COLO829 (cell line): ENCODE results near the gene COL16A1.

Source experiments
- DNase-seq: peaks from one replicate; pipeline ENCODE4 v3.0.0; 2012; ENCODE audit warnings: low spot score

Gene COL16A1

DNA sequence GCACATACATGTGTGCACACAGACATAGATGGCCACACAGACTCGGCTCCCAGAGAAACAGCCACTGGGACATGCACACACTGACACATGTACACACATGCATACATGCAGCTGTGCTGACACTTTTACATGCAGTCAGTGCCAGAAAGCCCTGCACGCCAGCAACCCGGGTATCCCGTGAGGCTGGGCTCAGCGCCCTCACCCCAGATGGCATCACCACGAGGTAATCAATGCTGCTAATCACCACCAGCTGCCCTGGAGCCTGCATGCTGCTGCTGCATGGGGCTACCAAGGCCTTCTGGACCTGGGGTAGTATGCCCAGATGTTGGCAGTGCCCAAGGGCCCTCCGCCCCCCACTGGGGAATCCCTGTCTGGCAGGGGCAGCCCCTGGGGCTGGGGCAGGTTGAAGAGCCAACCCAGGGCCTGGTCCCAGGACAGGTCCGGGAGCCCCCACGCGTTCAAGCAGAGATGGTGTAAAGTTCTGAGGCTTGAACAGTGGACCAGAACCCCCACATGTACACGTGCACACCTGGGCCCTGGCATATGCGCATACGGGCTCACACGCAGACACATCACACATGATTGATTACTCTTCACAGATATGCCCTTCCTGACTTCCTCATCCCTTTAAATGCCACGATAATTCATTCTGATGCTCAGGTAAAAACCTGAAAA, 2.7 kb upstream of the COL16A1 start:
- DNase-seq: no peak

DNA sequence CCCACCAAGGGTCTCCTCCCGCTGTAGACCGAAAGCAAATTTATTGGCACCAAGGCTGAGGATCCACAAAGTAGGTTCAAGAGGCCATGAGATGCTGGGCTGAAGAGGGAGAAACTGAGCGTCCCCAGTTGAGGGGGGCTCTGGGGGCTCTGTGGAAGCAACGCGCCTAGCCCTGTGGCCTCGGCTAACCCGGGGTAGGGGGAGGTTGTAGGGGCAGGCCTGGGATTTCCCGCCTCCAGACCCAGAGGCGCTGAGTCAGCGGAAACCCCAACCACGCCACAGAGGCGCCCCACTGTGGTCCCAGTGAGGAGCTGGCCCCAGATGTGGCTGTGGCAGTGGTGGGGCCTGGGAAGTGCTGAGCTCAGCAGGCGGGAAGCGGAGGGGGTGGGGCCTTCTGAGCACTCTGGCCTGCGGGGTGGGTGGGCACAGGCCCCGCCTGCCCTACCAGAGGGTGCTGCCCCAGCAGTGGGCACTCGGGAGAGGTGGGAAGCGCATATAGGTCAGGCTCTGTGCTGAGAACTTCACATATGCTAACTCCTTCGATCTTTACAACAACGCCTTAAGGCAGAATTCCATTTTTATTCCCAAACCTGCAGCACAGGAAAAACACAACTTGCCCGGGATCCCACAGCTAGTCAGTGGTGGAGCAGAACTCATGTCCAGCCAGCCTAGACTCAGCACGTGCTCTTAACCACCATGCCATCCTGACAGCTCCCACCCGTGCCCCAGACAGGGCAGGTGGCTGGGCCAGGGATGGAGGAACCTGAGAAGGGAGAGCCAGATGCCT, 1.5 kb upstream of the COL16A1 start:
- no peak for DNase-seq

DNA sequence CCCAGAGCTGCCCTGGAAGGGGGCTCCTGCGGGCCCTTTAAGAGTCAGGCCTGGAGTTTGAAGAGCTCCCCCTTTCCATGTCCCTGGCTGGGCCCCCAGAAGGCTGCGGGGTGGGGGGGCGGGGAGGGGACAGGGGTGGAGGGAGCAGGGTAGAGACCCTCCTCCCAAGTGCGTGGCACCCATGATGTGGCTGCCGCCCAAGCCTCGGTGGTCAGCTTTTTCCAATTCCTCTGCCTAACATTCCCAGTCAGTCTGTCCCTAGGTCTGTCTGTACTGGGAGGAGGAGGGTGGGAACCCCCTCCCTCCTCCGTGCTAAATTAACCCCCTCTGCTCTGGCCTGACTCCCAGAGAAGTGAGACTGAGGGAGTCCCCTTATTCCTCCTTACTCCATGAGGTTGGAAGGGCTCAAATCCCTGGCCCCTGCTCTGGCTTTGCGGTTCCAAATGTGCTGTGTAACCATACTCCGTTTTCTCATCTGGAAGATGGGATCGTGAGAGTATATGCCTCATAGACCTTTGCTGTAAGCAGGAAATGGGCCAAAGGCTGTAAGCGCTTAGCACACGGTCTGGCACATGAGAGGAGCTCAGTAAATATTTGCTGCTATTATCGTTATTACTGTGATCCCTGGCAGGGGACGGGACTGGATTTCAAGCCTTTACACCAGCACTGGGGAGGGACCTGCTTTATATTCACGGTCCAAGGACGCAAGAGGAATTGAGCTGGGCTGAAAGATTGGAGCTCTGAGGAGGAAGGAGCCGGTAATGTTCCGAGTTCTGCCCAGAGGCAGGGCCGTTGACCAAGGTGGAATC, 658 bp upstream of the COL16A1 start:
- no peak for DNase-seq

DNA sequence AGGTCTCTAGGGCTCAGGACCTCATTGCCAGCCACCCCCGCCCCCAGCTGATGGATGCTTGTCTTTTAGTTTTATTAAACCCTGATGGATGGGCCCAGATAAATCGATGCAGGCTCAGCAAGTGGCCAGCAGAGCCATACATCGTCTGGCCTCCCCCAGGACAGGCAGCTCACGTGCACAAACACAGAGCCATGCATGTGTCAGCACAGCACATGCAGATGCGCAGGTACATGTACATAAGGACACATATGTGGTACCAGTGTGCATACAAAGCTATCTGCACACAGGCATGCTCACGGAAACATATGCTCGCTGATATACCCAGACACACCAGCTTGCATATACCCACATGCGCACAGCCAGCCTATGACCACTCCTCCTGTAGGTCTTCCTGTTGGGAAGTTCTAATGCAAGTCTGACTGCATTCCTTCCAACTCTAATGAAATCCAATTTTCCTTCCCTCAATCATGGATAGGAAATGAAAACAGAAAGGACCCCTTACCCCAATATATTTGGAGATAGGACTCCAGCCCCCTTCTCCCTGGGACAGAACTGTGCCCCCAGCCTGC, 897 bp downstream of the COL16A1 start:
- no peak for DNase-seq

DNA sequence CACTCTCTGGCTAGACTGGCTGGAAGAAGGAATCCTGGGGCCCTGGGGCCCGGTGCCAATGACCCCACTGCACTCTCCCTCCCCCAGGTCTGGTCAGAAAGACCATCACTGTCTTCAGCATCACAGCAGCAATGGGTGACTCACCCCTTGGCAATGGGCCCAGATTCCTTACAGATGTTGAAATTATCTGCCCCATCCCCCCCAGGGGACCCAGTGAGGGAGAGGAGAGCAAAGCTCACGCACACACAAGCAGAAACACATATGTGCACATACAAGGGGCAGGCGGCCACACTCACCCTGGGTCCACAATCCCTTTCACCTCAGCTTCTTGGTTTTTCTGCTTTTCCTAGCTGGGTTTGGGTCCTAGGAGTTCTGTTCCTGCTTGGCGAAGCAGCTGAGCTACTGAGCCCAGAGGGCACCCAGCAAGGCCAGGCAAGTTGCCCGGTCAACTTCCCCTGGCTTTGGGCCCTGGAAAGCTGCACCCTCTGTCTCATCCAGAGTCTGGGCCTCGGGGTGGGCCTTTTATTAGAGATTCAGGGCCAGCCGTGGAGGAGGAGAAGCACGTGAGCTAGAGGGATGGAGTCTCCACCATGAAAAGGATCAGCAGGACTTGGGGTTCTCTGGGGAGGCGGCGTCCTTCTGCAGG, 2.6 kb downstream of the COL16A1 start:
- peak; percentile 93 for DNase-seq

DNA sequence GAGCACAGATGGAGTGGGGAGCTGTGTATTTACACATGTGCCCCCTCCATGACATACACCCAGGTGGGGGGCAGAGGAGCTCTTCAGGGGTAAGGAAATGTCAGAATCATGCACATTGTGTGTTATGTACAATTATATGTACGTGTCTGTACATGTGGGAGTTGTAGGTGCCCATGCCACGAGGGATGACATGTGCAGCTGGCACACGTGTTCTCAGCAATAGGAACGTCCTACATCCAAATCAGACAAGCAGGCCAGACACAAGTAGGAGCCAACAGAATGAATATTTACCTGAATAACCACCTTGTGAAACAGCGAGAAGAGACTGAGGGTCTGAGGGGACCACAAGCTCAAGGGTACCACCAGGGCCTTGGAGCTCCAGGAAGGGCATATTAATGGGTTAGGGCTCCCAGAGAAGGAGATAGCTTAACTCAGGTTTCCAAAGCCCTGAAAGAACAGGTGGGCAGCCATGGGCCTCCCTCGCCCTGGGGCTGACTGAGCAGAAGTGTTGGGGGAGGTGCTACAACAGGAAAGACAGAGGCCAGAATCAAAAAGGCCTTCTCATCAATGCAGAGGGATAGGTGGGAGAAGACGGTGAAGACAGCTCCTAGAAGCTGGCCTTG, 3.2 kb downstream of the COL16A1 start:
- no peak for DNase-seq

DNA sequence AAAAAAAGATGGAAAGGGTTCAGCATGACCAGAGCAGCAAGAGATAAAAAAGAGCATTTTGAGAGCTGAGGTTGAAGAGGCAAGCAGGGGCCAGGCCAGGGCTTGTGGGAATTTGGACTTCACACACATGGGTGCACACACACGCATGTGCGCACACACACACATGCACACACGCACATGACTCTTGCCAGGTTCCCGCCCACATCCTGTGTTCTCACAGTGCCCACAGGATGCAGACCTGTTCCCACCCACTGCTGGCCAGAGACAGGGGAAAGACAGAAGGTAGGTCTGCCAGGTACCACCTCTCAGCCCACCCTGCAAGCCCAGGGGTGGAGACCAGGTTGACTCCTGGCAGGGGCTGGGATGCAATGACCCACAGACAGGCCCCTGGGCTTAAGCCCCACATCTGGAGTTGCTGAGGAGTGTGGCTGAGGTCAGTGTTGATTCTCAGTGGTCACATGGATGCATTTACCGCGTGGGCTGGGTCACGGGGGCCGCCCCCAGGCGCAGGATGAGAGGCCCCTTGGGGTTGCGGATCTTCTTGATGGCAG, 4.4 kb downstream of the COL16A1 start:
- DNase-seq: no peak

DNA sequence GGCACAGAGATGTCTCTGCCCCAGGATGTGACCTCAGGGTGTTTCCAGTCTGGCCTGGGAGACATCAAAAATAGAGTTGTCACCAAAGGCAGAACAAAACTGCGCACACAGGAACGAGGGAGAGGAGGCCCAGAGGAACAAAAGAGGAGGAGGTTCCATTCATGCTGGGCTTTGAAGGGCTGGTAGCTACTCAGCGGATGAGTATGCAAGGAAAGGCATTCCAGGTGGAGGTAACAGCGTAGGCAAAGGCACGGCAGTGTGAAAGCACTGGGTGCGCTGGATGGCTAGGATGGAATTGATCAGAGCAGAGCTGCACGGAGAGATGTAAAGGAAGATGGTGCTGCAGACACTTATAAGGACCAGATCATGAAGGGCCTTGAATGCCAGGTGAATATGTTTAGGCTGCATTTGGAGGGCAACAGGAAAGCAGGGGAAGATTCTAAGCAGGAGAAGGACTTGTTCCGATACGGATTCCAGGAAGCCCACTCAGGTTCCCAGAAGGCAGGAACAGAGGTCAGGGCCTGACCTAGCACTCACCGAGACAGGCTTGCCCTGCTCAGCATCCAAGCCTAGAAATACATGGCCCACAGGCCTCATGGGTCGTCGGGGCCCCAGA, 6.3 kb downstream of the COL16A1 start:
- no peak for DNase-seq

DNA sequence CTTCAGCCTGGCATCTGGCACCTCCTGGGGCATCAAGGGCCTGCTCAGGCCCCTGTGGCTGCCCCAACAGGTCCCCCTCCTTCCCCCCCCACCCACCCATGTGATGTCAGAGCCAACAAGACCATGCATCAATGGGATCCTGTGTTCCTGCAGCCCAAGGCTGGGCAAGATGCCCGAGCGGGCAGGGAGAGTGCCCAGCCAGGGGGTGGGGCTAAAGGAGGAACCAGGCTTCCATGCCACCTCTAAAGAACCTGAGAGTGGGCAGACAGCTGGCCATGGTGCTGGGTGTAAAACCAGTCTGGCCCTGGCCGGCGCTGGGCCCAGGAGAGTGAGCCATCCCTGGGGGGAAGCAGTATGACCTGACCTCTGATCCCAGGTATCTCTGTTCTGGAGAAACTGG, 7.6 kb downstream of the COL16A1 start:
- DNase-seq: peak; percentile 96

DNA sequence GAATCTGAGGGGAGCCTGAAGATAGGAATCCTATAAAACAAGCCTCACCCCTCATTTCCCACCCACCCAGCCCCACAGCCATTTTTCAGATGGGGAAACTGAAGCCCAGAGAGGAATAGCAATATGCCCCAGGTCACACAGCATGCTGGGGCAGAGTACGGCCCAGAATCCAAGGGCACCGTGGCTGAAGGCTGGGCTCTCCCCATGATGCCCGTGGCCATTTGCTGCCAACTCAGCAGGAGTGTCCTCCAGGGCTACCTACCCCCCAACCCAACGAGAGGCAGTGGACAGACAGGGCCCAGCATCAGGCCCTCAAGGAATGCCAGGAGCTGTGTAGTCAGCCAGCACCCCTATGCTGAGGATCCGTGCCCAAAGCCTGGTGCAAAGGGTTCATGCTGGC, 8.5 kb downstream of the COL16A1 start:
- no peak for DNase-seq

DNA sequence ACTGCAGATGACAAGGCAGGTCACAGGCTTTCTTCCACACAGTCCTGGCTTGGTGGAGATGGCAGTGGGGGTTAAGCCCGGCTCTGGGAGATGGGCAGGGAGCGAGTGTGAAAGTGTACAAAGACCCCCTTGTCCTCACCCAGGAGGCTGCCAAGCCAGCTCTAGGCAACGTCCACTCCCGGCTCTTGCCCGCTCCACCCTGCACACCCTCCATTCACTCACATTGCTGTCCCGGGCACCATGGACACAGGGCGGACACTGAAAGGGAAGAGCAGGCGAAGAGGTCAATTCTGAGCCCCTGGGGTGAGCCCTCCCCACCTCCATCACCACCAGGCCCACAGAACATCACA, 8.9 kb downstream of the COL16A1 start:
- DNase-seq: peak; percentile 53

DNA sequence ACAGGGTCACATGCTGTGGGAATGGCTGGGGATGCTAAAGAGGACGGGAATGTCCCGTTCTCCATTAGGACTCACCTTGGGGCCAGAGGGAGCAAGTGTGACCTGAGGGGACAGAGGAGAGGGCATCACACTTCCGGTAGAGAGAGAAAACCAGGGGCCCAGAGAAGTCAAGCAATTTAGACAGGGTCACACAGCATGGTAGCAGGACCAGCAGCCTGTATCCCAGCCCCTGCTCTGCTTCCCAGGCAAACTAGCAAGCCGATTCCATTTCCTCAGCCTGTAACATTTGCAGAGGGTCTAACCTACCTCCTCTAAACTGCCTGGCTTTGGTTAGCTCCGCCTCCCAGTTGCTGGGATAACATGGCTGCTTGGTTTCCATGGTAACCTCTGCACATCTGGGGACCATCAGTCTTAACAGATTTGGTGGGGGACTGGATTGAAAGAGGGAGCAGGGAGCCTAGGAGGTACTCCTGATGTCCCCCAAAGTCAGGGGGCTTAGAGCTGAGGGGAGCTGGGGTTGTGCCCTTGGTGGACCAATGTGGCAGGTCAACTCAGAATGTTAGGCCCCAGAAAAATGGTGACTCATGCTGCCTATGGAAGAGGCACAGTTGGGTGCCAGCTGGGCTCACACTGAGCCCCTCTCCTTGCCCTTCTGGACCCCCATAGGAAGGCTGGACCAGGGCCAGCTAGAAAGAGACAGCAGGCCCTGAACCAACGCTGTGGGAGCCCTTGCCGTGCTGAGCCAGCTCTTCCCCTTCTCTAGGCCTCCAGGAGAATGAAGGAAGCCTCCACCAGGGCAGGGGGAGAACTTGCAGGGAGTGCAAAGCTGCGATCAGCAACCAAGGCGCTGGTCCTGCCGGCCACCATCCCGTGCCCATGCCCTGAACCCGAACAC, 9.5 kb downstream of the COL16A1 start:
- DNase-seq: no peak

DNA sequence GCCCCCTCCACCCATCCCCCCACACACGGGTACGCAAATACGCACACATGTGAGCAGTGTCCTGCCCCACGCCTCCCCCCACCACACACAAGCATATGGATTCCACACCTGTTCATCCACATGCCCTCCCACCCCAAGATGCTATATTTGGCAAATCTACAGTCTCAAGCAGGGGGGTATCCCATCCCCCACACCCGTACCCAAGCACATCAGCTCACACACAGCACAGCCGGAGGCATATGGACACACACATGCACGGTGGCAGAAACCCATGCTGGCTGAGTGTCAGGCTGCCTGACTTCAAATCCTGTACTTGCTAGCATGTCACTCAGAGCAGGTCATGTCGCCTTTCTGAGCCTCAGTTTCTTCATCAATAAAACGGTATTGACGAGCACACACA, 10.6 kb downstream of the COL16A1 start:
- no peak for DNase-seq

DNA sequence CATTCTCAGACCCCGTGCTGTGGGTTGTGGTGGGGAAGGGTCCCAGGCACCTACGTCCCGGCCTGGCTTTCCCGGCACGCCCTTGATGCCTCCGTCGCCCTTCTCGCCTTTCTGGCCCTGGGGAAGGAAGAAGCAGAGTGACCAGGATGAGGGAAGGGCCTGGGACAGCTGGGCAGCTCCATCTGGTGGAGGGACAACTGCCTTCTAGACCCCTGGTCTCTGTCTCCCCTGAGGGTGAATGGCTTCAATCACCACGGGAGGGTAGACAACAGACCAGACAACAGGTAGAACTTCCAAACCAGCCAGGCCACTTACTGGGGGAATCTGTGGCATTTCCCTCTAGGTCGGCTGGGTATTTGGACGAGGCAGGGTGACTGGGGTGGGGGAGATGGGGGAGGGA, 11.9 kb downstream of the COL16A1 start:
- no peak for DNase-seq

DNA sequence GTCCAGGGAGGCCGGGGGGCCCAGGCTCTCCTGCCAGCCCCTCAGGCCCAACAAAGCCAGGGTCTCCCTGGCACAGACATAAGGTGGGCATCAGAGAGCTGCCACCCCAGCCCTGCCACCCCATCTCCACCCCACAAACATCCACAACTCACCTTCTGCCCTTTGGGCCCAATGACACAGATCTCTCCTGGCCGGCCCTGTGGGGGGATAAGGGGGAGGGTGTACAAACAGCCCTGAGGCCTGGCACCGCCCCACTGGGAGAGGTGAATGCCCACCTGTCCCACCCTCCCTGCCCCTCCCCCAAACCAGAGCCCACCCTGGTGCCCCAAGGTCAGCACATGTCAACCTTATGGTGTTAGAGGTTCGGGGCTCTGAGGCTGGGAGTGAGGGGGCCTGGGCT, 12.4 kb downstream of the COL16A1 start:
- no peak for DNase-seq

DNA sequence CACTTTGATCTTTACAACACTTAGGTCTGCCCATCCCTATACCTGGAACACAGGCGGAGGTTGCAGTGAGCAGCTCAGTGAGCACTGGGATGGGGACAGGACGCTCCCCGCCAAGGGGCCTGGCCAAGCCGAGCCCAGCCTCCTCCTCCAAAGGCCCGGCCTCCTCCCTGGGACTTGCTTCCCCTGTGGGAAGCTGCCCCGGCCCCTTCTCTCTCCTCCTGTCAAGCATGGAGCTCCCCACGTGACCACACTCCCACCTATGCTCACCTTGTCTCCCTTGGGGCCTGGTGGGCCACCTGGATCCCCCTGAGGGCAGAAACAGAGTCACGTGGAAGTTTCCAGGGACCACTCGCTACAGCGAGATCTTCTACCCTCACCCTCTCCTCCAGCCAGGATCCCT, 12.9 kb downstream of the COL16A1 start:
- DNase-seq: no peak

DNA sequence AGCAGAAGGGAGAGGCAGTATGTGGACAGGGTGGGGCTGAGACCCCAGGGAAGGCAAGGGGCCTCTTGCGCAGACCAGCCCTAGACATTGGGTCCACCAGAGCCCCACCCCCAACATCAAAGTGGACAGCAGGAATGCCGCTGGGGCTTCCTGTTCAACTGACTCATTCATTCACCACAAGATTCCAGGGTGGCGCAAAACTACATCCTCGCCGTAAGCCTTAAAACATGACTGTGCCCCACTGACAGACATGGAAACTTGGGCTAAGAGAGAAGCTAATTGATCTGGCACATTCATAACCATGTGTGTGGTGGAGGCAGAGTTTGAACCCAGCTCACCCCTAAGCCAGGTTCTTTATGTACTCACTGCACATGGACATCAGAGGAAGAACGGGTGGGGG, 14.0 kb downstream of the COL16A1 start:
- peak; percentile 60 for DNase-seq

DNA sequence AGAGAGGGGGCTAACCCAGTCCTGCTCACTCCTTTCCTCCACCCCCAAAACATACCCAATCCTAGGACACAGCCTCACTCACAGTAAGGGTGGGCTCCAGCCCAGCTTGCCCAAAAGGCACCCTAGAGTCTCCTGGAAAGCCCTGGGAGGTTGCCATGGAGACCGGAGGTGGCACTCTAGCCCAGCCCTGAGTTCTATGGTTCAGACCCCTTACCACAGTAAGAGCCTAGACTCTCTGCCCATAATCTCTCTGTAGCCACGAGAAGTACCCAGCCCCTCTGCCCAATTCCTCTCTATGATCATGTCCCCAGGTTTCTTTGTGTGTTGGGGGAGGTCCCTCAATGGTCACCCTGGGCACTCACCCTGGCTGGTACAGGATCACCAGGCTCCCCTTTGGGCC, 14.4 kb downstream of the COL16A1 start:
- DNase-seq: no peak

DNA sequence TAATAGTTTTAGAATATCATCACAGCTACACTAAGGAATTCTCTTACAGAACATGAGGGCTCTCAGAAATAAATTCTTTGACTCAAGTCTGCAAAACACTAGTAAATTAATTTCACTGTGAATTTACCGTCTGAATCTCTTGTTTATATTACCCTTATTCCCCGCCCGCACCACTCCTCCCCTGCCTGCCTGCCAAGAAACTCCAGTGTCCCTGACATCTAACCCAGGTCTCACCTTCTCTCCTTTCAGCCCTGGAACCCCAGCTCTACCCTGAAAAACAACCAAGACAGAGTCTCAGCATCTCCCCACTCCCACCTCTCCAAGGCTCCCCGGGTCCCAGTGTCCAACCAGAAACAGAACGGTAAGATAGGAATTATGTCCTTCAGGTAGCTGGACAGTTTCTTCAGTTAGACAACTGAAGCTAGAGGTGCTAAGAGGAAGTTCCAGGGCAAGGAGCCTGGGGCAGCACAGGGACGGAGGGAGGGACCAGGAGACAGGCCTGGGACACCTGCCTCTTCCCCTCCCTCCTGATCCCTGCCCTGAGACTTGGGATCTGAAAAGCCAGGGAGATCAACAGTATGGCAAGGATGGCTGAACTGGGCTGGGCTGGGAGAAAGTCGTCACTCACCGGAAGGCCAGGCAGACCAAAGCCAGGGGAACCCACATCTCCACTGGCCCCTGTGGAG, 15.4 kb downstream of the COL16A1 start:
- DNase-seq: no peak
